Liver (tissue), 9 donors: ENCODE measurements around the gene LHX2. TPM values are rescaled to one million over a fixed set of nuclear protein-coding genes. Genes with fewer than 3 reads are reported as not detected.

Experiments
- DNase-seq: peaks from one replicate; pipeline ENCODE4 v3.0.0-alpha.2; 2017; ENCODE audit warnings: low spot score
- H3K27ac ChIP-seq, 2 donors: one replicate each; pipeline ENCODE4 v1.7.0; 2013; ENCODE audit warnings: inconsistent platforms in 2 of 2, low read length in 2 of 2, control low read depth in 1 of 2, low read depth in 1 of 2, mild to moderate bottlenecking in 1 of 2
- H3K27me3 ChIP-seq, 4 donors: one replicate each; pipeline versions ENCODE4 v1.6.1 to v1.7.0; 2013; ENCODE audit warnings: low read length in 3 of 4, inconsistent platforms in 1 of 4, mild to moderate bottlenecking in 1 of 4, moderate library complexity in 1 of 4; ENCODE audit not compliant: control insufficient read depth in 4 of 4, insufficient read depth in 4 of 4
- H3K36me3 ChIP-seq, 4 donors: one replicate each; pipeline versions ENCODE4 v1.6.1 to v1.7.0; 2013; ENCODE audit warnings: low read length in 3 of 4, mild to moderate bottlenecking in 3 of 4, low read depth in 1 of 4, moderate library complexity in 1 of 4; ENCODE audit not compliant: control insufficient read depth in 4 of 4, insufficient read depth in 3 of 4
- H3K4me1 ChIP-seq, 4 donors: one replicate each; pipeline versions ENCODE4 v1.6.1 to v1.7.0; 2013; ENCODE audit warnings: low read length in 3 of 4, mild to moderate bottlenecking in 3 of 4, moderate library complexity in 1 of 4; ENCODE audit not compliant: control insufficient read depth in 4 of 4, insufficient read depth in 4 of 4
- H3K4me3 ChIP-seq, 3 donors: one replicate each; pipeline versions ENCODE4 v1.6.1 to v1.7.0; 2013; ENCODE audit warnings: low read length in 3 of 3, control low read depth in 1 of 3, low read depth in 1 of 3, mild to moderate bottlenecking in 1 of 3
- H3K9ac ChIP-seq, 2 donors: one replicate each; pipeline ENCODE4 v1.7.0; 2013; ENCODE audit warnings: low read length in 2 of 2, mild to moderate bottlenecking in 2 of 2, moderate library complexity in 2 of 2, control low read depth in 1 of 2, low read depth in 1 of 2
- H3K9me3 ChIP-seq, 4 donors: one replicate each; pipeline versions ENCODE4 v1.6.1 to v1.7.0; 2013; ENCODE audit warnings: low read length in 3 of 4; ENCODE audit not compliant: control insufficient read depth in 4 of 4
- CTCF ChIP-seq: fragments of 150-350 bp; IDR thresholded peaks from 2 replicates; pipeline ENCODE4 v1.5.1; 2017; ENCODE audit warnings: improper control_type of control experiment, low read depth, low read length; ENCODE audit not compliant: missing input control
- EGR1 ChIP-seq, 2 donors: IDR thresholded peaks; 2 replicates each; pipeline ENCODE4 v1.6.1; 2016 to 2018; ENCODE audit warnings: antibody characterized with exemption in 2 of 2, low read depth in 2 of 2
- FOXA2 ChIP-seq: IDR thresholded peaks from 2 replicates; pipeline ENCODE4 v1.6.1; 2016; ENCODE audit warnings: antibody characterized with exemption
- GABPA ChIP-seq, 2 donors: IDR thresholded peaks in 1 of 2; conservative IDR thresholded peaks in 1 of 2; 2 replicates each; pipeline ENCODE4 v1.6.1; 2016; ENCODE audit warnings: antibody characterized with exemption in 2 of 2, mild to moderate bottlenecking in 1 of 2, moderate library complexity in 1 of 2
- HNF4A ChIP-seq, 2 donors: conservative IDR thresholded peaks; 2 replicates each; pipeline ENCODE4 v1.6.1; 2016; ENCODE audit warnings: antibody characterized with exemption in 2 of 2, mild to moderate bottlenecking in 2 of 2
- HNF4G ChIP-seq: IDR thresholded peaks from 2 replicates; pipeline ENCODE4 v1.6.1; 2016; ENCODE audit warnings: antibody characterized with exemption
- JUND ChIP-seq, 2 donors: IDR thresholded peaks; 2 replicates each; pipeline ENCODE4 v1.6.1; 2016; ENCODE audit warnings: antibody characterized with exemption in 2 of 2
- NR2F2 ChIP-seq: IDR thresholded peaks from 2 replicates; pipeline ENCODE4 v1.6.1; 2016; ENCODE audit warnings: antibody characterized with exemption
- RAD21 ChIP-seq, 2 donors: IDR thresholded peaks; 2 replicates each; pipeline ENCODE4 v1.6.1; 2016; ENCODE audit warnings: antibody characterized with exemption in 2 of 2, mild to moderate bottlenecking in 2 of 2
- RXRA ChIP-seq, 2 donors: IDR thresholded peaks; 2 replicates each; pipeline ENCODE4 v1.6.1; 2017 to 2018; ENCODE audit warnings: antibody characterized with exemption in 2 of 2, mild to moderate bottlenecking in 1 of 2
- SP1 ChIP-seq: IDR thresholded peaks from 2 replicates; pipeline ENCODE4 v1.6.1; 2018; ENCODE audit warnings: antibody characterized with exemption, mild to moderate bottlenecking
- TAF1 ChIP-seq: conservative IDR thresholded peaks from 2 replicates; pipeline ENCODE4 v1.6.1; 2016; ENCODE audit warnings: antibody characterized with exemption, mild to moderate bottlenecking
- YY1 ChIP-seq: IDR thresholded peaks from 2 replicates; pipeline ENCODE4 v1.6.1; 2016; ENCODE audit warnings: antibody characterized with exemption, mild to moderate bottlenecking
- ZBTB33 ChIP-seq: IDR thresholded peaks from 2 replicates; pipeline ENCODE4 v1.6.1; 2016; ENCODE audit warnings: antibody characterized with exemption
- WGBS: extraction: QIAGEN DNeasy Blood & Tissue Kit; methylation state at CpG from one replicate; pipeline ENCODE4 v1.1.7; 2013; 5-methylcytosine and 5-hydroxymethylcytosine counted together
- polyA plus RNA-seq, 2 donors: library from polyadenylated mRNA; stranded (reverse) in 1 of 2; unstranded in 1 of 2; fragments of 200-250 nt in 1 of 2; fragments of >200 nt in 1 of 2; fragmentation: Nextera tagmentation in 1 of 2; extraction: Ambion mirVana in 1 of 2; gene quantifications; one replicate each; pipeline versions ENCODE4 v1.2.1 to v1.2.3, GENCODE V29; 2013 to 2015
- total RNA-seq, 2 donors: library from RNA; depleted of rRNA; stranded (reverse); fragments of >200 nt; gene quantifications; one replicate each; pipeline ENCODE4 v1.2.3, GENCODE V29; 2014
- TF ChIP-seq, protein P1 (sequence below): IDR thresholded peaks from 2 replicates; pipeline ENCODE4 v1.6.1; 2016; ENCODE audit warnings: antibody characterized with exemption
- TF ChIP-seq, protein P2 (sequence below): IDR thresholded peaks from 2 replicates; pipeline ENCODE4 v1.6.1; 2016; ENCODE audit warnings: antibody characterized with exemption, mild to moderate bottlenecking
- TF ChIP-seq, protein P3 (sequence below): IDR thresholded peaks from 2 replicates; pipeline ENCODE4 v1.6.1; 2016; ENCODE audit warnings: antibody characterized with exemption
- donor health status: healthy.
- donor health status: healthy.
- donor health status: healthy.
- donor health status: healthy.
- donor health status: healthy.

Gene LHX2
- total and polyA plus RNA-seq, 4 donors: 2.0 to 2.5 (median 2.1) TPM

GRCh38 chr9:124021385-124021769, 9.8 kb downstream of the LHX2 start:
- no peak overlapping the region for H3K4me3 ChIP-seq
- DNase-seq: no peak
- H3K27ac ChIP-seq: no peak overlapping the region
- H3K4me1 ChIP-seq: peaks cover 8 to 20% (median 13%) of the 10 kb centered on the region in 4 donors
- H3K27me3 ChIP-seq: peaks cover 0 to 33% (median 22%) of the 10 kb centered on the region in 4 donors
- no peaks in the 10 kb centered on the region for H3K36me3 ChIP-seq
- no peak for TF ChIP-seq FOXA2
- no peak for TF ChIP-seq CTCF
- H3K9ac ChIP-seq: no peak overlapping the region
- WGBS: 28% methylated on average over 5 of the region's 5 CpGs
- no peaks in the 10 kb centered on the region for H3K9me3 ChIP-seq

- Histone ChIP-seq H3K27ac (no peak overlapping the region), H3K9ac (no peak overlapping the region), H3K4me1 (peaks cover 5 to 13% (median 10%) of the 10 kb centered on the region in 4 donors), H3K9me3 (no peaks in the 10 kb centered on the region), H3K36me3 (no peaks in the 10 kb centered on the region), H3K4me3 (no peak overlapping the region), H3K27me3 (peaks cover 0 to 27% (median 18%) of the 10 kb centered on the region in 4 donors)
- TF ChIP-seq RAD21 (IDR thresholded peaks at IDR 0.05) (no peak), EGR1 (IDR thresholded peaks at IDR 0.05; ENCODE audit: low read depth in 2 of 2) (no peak), HNF4G (no peak), GABPA (IDR thresholded peaks at IDR 0.05 in 1 of 2, conservative IDR thresholded peaks at IDR 0.05 in 1 of 2) (no peak), YY1 (no peak), RXRA (IDR thresholded peaks at IDR 0.05) (no peak), SP1 (no peak), HNF4A (conservative IDR thresholded peaks at IDR 0.05) (no peak), FOXA2 (no peak)
- TF ChIP-seq, protein P1, sequence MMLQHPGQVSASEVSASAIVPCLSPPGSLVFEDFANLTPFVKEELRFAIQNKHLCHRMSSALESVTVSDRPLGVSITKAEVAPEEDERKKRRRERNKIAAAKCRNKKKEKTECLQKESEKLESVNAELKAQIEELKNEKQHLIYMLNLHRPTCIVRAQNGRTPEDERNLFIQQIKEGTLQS: no peak
- DNase-seq: no peak
- WGBS: 12% methylated on average over 38 of the region's 38 CpGs
These were observed 10.9 kb downstream of the LHX2 start for GRCh38 chr9:124022201-124023121.

- Histone ChIP-seq H3K36me3 (no peaks in the 10 kb centered on the region), H3K9ac (no peak overlapping the region), H3K4me3 (no peak overlapping the region), H3K27ac (no peak overlapping the region), H3K9me3 (no peaks in the 10 kb centered on the region), H3K27me3 (peaks cover 0 to 27% (median 15%) of the 10 kb centered on the region in 4 donors), H3K4me1 (peaks cover 0 to 4% (median 4%) of the 10 kb centered on the region in 4 donors)
- WGBS: 81% methylated on average over 2 of the region's 2 CpGs
- TF ChIP-seq TAF1 (no peak), FOXA2 (no peak), NR2F2 (no peak), ZBTB33 (no peak), JUND (IDR thresholded peaks at IDR 0.05) (no peak), RAD21 (IDR thresholded peaks at IDR 0.05) (no peak), HNF4A (conservative IDR thresholded peaks at IDR 0.05) (no peak), GABPA (IDR thresholded peaks at IDR 0.05 in 1 of 2, conservative IDR thresholded peaks at IDR 0.05 in 1 of 2) (no peak), EGR1 (IDR thresholded peaks at IDR 0.05; ENCODE audit: low read depth in 2 of 2) (no peak), YY1 (no peak)
- TF ChIP-seq, protein P1: no peak
- TF ChIP-seq, protein P2, sequence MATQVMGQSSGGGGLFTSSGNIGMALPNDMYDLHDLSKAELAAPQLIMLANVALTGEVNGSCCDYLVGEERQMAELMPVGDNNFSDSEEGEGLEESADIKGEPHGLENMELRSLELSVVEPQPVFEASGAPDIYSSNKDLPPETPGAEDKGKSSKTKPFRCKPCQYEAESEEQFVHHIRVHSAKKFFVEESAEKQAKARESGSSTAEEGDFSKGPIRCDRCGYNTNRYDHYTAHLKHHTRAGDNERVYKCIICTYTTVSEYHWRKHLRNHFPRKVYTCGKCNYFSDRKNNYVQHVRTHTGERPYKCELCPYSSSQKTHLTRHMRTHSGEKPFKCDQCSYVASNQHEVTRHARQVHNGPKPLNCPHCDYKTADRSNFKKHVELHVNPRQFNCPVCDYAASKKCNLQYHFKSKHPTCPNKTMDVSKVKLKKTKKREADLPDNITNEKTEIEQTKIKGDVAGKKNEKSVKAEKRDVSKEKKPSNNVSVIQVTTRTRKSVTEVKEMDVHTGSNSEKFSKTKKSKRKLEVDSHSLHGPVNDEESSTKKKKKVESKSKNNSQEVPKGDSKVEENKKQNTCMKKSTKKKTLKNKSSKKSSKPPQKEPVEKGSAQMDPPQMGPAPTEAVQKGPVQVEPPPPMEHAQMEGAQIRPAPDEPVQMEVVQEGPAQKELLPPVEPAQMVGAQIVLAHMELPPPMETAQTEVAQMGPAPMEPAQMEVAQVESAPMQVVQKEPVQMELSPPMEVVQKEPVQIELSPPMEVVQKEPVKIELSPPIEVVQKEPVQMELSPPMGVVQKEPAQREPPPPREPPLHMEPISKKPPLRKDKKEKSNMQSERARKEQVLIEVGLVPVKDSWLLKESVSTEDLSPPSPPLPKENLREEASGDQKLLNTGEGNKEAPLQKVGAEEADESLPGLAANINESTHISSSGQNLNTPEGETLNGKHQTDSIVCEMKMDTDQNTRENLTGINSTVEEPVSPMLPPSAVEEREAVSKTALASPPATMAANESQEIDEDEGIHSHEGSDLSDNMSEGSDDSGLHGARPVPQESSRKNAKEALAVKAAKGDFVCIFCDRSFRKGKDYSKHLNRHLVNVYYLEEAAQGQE: no peak
- TF ChIP-seq, protein P3, sequence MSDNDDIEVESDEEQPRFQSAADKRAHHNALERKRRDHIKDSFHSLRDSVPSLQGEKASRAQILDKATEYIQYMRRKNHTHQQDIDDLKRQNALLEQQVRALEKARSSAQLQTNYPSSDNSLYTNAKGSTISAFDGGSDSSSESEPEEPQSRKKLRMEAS: no peak
- DNase-seq: no peak
These were observed 12.5 kb downstream of the LHX2 start for GRCh38 chr9:124024107-124024506.
